Measurements from ENCODE around the gene OBP2A. TPM values are rescaled to one million over a fixed set of nuclear protein-coding genes. Genes with fewer than 3 reads are reported as not detected.

OBP2A gene
- total RNA-seq, 1 experiment from 2014 or later, result not detected

DNA sequence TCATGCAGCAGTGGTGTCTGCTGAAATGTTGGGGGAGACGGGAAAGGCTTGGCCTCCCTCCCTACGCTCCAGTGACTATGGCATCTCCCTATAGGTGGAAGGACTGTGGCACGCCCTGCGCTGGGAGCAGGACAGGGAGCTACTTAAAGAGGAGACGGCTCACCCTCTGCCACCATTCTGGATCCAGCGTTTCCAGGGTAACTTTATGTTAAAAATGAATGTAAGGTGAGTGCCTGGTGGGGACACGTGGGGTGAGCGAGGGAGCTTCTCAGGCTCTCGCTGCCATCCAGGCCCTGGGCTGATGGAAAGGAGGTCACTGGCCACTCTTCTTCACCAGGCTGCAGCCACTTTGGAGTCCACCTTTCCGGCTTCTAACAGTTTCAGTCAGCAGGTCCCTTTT, 31.3 kb downstream of the OBP2A start:
- DNase-seq (ENCODE audit: low read depth), result no peak

DNA sequence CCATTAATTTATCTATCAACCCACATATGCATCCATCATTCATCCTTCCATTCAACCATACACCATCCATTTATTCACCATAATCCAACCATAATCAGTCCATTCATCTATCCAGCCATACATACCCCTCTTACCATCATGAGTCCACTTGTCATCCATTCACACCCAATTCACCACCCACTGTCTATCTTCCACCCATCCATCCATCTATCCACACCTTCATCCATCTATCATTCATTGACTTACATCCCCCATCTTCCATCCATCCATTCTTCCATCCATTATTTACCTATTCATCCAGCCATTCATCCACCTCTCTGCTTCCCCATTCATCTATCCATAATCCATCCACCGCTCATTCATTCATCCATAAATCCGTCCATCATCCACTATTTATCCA, 33.4 kb downstream of the OBP2A start:
- no peak for DNase-seq (ENCODE audit: low read depth)

DNA sequence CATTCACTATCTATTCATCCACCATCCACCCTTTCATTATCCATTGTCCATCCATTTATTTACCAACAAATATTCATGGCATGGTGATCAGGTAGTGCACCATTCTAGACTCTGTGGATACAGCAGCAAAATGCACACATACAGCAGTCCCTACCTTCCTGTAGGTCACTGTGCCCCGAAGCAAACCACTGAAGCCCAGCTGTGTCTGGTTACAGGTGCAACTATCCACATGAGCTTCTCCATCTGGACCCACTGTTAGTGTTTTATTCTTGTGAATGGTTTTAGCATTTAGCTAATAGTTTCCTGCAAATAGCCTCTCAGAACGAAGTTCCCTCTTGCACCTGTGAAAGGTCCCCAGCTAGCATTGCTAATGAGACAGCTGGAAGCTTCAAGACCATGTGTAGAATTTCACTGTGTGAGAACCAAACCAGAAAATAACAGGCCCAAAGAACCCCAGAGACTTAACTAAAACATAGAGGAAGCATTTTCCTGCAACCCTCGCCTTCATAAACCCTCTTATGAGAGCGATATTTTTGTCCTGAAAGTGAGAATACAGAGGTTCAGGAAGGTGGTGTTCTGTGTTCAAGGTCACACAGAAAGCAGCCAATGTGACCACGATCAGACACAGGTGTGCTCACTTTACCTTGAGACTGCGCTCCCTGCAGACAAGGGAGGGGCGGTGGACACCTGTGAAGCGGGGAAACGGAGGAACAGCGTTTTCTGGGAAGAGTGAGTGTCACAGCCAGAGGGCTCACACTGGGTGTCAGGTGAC, 34.1 kb downstream of the OBP2A start:
- no peak for DNase-seq (ENCODE audit: low read depth)

DNA sequence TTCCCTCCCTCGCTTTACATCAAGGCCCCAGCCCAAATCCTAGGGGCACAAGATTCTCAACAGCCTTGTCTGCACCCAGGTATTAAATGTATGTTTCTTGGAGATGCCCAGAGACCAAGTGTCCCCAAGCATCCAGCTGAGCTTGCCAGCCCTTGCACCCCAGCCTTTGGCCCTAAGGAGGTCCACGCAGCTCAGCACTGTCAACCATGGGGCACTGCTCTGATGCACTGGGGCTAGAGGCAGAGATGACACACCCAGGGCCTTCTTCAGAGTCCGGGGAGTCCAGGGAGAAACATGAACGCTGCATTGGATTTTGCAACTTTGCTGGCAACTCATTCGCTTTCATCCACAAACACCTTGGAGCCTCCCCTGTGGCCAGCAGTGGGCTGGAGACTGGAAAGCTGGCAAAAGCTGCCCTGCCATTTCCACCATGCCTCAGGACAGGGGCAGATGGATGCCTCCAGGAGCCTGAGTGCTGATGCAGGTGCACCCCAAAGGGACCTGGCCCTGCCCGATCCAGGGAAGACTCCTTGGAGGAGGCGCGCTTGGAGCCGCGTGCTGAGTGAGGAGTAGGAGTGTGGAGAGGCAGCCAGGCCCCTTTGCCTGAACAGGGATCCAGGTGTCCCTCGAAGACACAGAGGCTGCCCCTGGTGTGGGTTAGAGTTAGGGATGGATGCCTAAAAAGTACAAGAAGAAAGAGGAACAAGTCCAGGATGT, 34.9 kb downstream of the OBP2A start:
- no peak for DNase-seq (ENCODE audit: low read depth)

DNA sequence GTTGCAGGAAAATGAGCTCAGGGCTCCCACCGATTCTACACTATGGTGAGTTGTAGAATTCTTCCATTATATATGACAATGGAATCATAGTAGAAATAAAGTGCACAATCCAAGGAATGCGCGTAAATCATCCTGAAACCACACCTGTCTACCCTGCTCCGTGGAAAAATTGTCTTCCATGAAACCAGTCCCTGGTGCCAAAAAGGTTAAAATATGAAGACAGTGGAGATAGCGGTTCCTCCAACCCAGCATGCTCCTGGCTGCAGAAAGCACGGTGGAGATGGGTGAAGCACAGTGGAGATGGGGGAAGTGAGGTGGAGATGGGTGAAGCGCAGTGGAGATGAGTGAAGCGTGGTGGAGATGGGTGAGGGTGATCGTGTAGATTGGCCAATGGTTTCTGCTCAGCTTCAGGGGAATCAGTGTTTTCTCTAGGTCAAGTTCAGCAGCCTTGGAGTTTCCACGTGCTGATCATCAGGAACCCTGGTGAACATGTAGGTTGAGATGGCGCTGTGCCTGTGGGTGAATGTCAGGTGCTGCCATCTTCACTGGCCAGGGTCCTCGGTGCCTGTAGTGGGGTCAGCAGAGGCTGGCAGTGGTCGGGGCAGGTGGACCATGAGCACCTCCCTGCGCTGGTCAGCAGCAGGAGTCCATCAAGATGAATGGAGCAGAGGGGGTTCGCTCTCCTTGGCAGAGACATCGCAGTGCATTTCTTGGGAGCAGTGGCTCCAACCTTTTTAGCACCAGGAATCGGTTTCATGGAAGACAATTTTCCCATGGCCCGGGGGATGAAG, 35.9 kb downstream of the OBP2A start:
- DNase-seq (ENCODE audit: low read depth), result no peak

DNA sequence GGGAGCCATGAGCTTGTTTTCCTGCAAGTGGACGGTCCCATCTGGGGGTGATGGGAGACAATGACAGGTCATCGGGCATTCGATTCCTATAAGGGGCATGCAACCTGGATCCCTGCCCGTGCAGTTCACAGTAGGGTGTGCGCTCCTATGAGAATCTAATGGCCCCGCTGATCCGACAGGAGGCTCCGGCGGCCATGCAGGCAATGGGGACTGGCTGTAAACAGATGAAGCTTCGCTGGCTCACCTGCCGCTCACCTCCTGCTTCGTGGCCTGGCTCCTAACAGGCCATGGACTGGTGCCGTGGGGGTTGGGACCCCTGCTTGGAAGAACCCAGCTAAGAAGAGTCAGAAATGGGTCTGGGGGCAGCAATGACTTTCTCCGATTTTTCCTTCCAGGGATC, 36.6 kb downstream of the OBP2A start:
- no peak for DNase-seq (ENCODE audit: low read depth)

DNA sequence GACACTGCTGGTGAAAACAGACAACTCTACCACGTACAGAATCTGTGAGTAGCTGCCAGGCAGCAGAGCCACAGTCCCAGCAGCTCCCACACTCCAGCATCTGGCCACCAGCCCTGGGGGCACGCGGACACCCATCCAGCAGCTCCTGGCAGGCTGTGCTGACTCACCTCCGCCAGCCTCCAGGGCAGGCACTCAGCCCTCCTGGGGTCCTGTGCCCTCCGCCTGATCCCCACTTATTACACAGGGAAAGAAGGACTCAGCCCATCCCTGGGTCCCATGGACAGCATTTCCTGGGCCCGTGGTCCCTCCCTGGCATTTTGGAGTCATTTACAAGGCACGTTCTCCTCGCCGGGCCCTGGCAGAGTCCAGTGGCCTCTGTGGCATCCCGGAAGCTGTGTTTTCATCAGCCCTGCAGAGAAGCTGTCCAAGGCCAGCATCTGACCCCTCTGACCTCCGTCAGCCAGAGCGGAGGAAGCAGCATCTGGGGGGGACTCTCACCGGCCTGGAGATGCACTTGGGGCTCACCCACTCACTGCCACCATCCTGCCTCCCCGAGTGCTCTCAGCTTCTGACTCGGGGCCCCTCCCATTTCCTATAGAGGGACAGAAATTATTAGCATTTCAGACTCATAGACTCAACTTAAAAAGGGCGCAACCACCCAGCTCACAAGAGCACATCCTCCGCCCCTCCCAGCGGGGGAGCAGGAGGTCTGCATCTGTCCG, 37.2 kb downstream of the OBP2A start:
- DNase-seq (ENCODE audit: low read depth), result peak; percentile 83

DNA sequence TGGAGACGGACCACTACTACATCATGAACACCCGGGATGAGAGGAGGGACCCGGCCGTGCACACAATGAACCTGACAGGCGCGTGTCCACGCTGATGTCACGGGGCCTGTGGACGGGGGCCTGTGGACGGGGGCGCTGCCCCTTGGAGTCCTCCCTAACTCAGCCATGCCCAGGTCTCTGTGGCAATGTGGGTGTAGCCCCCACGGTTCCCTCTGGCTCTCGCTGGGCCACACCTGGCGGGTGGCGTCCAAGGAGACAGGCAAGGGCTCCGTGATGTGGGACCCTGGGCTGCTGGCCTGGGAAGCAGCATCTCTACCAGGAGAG, 37.7 kb downstream of the OBP2A start:
- DNase-seq (ENCODE audit: low read depth), result no peak

DNA sequence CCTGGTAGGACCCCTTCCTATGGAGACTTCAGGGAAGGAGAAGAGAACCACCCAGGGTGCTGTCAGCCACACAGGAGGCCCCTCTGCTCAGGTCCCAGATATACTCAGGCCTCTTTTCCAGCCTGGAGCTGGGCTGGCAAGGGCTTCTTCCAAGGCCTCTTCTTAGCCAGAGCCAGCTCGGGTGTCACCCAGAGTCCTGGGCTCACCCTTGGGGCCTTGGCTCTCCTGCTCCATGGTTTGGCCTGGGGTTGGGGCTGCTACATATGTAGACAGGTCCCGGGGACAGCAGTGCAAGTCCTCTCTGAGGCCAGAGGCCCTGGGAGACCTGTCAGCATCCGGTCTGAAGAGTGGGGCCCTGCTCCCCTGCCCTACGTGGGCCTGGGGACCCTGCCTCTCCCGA, 38.4 kb downstream of the OBP2A start:
- no peak for DNase-seq (ENCODE audit: low read depth)

DNA sequence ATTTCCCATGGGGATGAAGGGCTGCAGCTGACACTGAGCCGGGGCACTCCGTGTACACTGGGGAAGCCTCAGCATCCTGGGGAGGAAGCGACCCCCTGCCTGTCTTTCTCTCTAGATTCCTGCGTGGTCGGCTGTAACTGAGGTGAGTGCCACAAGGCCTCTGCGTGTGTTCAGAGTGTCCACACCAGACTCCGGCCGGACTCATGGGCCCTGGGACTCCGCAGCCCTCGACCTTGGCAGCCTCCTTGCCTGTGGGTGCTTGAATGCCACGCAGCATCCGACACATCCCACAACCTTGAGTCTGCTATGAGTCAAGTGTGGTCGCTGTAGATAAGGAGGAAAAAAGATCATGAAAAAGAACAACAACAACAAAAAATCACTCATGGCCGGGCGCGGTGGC, 39.0 kb downstream of the OBP2A start:
- DNase-seq (ENCODE audit: low read depth), result peak; percentile 20

DNA sequence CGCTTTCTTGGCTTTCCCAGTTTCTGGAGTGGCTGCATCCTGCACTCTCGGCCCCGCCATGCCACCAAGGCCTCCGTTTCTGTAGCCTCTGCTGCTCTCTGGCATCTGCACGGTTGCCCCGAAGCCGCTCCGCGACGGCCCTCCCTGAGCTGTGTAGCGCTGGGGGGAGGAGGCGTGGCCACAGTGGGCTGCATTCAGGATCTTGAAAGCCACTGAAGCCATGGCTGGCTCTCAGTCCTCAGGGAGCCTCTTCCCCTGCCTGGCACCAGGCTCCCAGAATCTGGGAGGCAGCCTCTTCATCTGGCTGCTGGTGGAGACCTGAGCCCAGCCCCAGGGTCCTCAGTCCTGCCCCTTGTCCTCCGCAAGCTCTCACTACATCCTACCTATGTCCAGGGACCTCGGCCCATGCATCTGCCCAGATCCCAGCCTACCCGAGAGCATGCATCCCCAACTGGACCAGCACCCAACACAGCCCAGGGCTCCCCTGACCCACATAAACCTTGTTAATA, 40.7 kb downstream of the OBP2A start:
- no peak for DNase-seq (ENCODE audit: low read depth)

DNA sequence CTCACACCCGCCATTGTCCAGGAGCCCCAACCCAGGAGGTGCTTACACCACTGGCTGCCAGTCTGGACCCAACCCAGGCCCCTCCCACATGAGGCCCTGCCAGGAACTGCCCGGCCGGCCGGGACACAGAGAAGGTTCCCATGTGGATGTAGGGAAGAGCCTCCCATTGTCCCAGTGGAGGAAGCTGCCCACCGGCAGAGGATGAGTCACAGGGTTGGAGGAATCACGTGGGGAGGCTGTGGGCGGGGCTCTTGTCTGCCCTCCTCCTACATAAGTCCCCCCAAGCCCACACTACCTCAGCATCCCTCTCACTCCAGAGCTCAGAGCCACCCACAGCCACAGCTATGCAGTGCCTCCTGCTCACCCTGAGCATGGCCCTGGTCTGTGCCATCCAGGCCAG, 41.7 kb downstream of the OBP2A start:
- DNase-seq (ENCODE audit: low read depth), result no peak

DNA sequence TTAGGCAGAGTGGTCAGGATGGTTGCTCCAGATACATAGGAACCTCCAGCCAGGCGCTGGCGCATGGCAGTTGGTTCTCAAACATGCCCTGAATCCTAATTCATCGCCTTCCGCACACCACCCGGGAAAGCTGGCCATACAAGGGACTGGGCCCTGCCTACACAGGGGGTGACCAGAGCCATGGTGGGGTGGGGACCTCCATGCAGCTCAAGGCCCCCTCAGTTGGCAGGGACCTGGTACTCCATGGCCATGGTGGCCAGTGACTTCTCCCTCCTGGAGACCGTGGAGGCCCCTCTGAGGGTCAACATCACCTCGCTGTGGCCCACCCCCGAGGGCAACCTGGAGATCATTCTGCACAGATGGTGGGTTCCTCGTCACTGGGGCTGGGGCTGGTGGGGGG, 42.4 kb downstream of the OBP2A start:
- no peak for DNase-seq (ENCODE audit: low read depth)

DNA sequence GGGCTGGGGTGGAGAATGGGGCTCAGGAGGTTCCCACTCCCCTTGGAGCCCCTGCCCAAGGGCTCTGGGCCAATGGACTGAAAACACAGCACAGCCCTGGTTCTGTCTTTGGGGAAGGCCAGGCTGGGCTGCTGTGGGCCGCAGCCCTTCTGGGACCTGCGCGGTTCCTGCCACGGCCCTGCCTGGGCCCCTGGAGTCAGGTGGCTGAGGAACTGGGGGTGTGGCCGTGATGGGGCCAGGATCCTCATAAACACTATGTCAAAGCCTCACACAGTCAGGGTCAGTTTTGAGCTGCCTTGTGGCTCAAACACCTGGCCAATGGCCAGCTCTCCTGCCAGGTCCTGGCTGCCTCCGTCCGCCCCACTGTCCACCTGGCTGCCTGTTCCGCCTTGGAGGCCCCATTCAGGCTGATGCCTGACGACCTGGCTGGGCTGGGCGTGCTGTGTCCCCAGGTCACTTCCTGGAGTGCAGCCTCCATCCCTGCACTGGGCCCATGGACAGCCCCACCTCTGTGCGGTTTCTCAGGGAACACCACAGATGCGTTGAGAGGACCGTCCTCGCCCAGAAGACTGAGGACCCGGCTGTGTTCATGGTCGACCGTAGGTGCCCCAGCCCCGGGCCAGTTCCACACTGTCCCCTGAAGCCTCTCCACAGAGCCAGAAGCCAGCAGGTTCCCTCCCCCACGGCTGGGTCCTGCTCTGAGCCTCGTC, 43.1 kb downstream of the OBP2A start:
- no peak for DNase-seq (ENCODE audit: low read depth)

DNA sequence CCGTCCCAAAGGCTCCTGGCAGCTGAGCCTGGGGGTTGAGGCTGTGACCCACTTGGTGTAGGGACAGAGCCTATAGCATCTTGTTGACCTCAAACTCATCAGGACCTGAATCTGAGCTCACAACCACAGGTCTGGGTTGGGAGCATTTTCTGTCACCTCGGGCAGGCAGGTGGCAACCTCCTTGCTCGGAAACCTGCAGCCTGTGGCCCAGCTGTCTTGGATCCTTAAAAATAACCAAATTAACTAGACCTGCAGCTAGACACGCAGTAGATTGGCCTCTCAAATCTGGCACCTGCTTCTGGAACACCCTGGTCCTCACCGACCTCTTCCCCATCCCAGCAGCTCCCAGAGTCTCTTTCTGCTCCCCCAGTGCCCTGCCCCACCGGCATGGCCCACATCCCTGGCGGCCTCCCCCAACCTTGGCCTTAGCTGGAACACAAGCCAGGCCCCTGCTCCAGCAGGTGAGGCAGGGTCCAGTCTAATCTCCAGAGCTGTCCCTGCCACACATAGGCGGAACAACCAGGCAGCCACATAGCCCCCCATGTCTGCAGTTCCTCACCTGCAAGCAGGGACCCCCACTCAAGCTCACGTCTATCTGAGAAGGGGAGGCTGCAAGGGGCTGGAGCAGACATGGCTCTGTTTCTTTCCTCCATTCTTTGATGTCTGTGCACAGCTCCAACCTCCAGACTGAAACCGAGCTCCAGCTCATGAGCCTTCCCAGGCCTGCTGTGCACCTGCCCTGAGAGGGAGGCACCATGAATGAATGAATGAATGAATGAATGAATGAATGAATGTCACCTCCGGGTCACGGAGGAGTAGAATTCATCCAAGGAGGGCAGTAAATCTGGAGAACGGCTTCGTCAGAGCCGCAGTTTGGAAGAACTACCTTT, 43.9 kb downstream of the OBP2A start:
- DNase-seq (ENCODE audit: low read depth), result no peak

DNA sequence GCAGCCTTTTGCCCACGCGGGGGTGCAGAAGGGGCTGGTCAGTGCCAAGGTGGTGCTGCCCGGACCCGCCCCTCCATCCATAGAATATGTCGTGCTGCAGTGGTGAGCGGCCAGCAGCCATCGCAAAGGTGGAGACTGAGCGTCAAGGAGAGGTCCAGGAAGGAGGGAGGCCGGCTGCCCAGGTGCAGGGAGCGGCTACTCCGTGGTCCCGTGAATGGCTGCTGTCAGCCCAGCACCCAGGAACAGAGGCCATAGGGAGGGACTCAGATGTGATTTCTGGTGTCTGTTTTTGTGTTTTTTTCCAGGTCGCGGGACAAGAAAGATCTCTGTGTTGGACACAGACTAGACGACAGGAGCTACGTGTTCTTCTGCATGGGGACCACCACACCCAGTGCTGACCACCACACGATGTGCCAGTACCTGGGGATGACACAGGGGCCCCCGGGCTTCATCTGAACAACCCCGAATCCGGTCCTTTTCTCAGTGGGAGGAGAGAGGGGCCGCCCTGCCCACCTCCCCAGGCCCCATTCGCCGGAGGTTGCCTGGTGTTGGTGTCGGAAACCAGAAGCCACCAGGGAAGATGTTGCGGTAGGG, 44.7 kb downstream of the OBP2A start:
- DNase-seq (ENCODE audit: low read depth), result no peak

DNA sequence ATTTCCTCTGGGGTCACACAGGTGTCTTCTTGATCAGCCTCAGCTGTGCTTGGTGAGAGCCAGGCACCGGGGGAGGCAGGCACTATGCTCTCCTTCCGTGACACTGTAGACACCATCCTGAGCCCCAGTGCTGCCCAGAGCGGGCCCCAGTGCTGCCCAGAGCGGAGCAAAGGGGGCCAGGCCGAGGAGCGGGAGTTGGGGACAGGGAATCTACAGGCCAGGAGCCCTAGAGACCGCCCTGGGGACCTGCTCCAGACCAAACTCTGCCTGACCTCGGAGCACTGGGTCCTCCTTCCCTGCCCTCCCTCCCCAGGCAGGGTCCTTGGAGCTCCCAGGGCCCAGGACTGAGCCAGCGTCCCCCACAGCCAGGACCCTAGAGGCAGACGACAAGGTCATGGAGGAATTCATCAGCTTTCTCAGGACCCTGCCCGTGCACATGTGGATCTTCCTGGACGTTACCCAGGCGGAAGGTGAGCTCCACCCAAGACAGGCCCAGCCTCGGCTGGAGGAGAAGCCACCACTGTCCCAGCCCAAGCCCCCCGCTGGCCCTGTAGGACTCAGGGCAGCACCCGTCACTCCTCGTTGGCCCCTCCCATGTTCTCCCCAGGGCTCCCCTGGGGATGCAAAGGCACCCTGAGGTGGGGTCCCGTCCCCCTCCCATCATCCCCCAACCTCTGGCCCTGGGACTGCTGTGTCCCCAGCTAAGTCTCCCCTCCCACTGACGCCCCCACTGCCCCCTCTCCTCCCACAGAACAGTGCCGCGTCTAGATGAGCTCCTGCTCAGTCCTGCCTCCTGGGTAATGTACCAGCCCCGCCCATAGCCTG, 45.8 kb downstream of the OBP2A start:
- DNase-seq (ENCODE audit: low read depth), result no peak

DNA sequence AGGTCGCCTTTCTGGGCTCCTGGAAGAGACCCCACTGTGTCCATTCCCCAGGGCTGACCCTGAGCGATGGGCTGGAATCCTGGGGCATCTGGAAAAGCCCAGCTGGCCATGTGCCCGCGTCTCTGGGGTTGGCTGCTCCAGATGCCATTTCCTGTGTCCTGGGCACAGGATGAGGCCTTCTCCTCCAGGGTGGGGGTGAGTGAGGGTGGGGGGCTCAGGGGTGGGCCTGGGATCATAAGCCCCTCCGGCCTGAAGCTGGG, 46.3 kb downstream of the OBP2A start:
- no peak for DNase-seq (ENCODE audit: low read depth)

DNA sequence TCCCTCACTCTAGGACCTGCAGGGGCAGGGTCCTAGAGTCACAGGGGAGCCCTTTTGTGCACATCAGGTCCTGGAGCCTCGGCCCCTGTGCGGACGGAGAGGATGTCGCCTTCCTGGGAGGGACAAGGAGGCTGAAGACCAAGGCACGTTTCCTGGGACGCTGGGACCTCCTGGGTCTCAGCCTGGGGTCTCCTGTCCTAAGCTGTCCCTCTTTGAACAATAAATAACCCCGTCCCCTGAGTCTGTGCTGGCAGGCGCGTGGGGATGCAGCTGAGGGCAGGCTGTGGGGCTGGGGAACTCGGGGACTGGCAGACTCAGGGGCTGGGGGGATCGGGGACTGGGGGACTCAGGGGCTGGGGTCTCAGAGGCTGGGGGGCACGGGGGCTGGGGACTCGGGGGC, 46.7 kb downstream of the OBP2A start:
- no peak for DNase-seq (ENCODE audit: low read depth)

Data from M059J (cell line).